HG03565 (cell line): Measurements from ENCODE around the gene KIF1C.

ENCODE experiments used
- ATAC-seq: cut with Tn5 transposase; IDR thresholded peaks from one replicate; pipeline ENCODE4 v1.9.1; 2021; ENCODE audit warnings: mild to moderate bottlenecking, moderate library complexity; ENCODE audit not compliant: unreplicated experiment

The KIF1C gene

GRCh38 chr17:4997302-4998026 is at the start of gene KIF1C, which contains the start of gene INCA1:
TSS of gene KIF1C (plus strand) at chr17:4997950. CDS start at chr17:5000247, 2,297 bp downstream.
TSS of gene INCA1 (minus strand) at chr17:4997522. CDS start at chr17:4994437, 3,085 bp downstream.
- peak; percentile 81 for ATAC-seq

DNA sequence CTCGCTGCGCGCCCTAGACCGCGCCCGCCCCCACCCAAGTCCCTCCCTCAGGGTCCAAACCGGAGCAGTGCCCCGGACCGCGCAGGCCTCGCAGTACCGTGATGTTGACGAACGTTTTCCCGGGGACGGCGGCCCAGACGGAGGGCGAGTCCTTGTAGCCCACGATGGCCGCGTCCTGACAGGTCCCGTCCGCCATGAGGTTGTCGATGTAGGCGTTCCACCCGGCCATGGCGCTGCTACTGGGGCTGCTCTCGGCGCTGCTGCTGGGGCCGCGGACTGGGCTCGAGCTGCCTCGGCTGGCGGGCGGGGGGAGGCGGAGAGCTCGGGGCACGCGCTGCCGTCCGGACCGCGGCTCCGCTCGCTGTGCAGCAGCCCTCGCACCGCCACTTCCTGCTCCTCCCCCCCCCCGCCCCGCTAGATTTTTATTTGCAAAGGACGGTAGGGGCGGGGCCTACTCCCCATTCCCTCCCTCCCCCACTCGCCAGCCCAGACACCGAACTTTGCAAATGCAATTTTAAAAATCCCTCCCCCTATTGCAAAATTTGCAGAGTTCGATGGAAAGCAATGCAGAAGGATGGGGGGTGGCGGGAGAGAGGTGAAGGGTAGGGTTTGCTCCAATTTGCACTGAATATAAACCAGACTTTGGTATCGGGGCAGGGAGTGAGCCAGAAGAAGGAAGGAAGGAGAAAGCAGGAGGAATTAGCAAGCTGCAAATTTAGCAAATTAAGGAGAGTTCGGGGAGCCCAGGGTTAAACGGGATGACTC is 49.4 kb upstream of the KIF1C start, which contains the start of gene PFN1:
Gene PFN1, minus strand, starts transcription at position 365 of the 765 bp plus-strand sequence. Its CDS starts 136 bp downstream, at position 229.
- ATAC-seq = no peak

DNA sequence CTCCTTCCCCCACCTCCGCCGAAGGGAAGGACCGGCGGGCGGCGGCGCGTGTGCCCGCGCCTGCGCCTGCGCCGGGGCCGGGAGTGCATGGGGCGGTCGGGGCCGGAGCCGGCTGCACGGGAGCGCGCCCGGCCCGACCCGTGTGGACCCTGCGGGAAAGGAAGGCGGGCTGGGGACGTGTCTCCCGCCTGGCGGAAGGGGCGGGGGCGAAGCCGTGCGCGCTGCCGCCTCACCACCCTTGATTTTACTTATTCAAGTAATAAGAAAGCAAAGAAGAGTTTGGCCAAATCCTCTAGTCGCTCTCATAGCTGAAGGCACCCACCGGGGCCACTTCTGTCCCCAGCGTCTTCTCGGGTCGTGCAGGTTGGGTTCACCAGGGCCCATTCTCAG is 48.8 kb upstream of the KIF1C start:
- no peak for ATAC-seq

GRCh38 chr17:4949321-4950074 is 48.3 kb upstream of the KIF1C start:
- ATAC-seq = no peak

DNA sequence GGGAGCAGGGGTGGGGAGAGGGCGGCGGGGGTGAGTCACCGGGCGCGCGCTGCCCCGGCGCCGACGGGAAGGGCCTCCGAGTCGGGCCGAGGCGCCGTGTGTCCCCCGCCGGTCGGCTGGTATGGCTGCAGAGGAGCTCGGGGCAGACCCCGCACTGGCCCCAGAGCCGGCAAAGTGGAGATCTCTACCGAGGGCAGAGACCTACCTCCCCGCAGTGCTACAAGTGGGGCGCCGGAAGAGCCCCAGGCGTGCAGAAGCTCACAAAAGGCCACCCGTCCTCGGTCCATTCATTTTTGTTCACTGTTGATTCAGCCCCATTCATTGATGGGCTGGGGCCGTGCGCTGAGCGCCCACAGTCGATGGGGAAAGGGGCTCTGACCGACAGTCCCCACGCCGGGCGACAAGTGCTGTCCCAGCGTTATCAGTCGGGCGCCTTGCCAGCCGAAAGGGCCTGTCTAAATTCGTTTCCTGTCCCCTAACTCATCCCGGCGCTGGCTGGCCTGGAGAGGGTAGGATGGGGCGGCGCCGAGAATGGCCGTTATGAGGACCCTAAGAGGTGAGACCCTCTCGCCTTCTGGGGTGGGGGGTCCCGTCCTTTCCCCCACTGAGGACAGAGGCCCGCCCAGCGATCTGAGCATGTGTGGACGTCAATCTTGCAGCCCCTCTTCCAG is 47.5 kb upstream of the KIF1C start:
- ATAC-seq = no peak

DNA sequence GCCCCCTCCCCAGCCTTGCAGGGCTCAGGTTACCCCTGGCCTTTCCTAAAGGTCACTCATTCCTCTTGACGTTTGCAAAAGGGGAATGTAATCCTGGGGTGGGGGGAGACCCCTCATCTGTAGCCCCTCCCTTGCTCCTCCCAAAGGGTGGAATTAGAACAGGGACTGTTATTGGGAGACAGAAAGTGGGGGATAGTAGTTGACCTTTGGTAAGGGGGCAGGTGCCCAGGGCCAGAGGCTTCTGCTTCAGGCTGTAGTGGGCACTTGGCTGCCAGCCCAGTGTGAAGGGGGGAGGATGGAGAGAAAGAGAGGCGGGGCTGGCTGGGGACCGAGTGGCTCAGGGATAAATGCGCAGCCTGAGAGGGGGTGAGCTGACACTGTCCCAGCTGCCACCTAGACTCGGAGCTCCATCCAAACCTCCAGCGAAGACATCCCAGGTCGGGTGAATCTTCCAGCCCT is 47.0 kb upstream of the KIF1C start, which contains the start of gene ENO3:
Gene ENO3, plus strand, starts transcription at position 374 of the 459 bp plus-strand sequence. CDS start 711 bp downstream, outside the sequence.
- ATAC-seq = no peak

DNA sequence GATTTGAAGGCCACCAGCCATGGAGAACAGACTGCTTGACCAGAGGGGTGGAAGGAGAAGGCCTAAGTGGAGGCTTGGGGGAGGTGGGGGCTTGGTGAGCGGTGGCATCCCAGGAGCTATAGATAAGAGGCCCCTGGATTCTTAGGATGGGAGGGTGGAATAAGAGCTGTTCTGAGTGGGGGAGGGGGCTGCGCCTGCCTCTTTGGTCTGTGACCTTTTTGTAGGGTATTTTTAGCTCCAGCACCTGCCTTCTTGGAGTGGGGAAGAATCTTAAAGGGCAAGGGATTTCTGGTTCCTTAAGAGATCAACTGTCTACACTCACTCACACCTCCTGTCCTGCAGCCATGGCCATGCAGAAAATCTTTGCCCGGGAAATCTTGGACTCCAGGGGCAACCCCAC is 46.3 kb upstream of the KIF1C start:
- no peak for ATAC-seq

DNA sequence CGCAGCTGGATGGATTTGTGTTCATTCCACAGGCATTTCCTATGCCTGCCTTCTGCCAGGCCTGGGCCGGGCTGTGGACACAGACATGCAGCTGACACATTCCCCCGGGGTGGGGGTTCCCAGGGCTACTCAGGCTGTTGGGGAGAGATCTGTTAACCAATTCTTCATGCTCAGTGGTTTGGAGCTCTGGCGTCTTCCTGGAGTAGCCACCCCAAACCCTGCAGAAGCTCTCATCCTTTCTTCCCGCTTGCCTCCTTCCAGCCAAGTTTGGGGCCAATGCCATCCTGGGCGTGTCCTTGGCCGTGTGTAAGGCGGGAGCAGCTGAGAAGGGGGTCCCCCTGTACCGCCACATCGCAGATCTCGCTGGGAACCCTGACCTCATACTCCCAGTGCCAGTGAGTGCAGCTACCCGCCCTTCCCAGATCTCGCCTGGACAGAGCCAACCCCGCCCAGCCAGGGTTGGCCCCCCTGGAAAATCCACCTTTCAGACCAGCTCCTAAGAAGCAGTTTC is 44.2 kb upstream of the KIF1C start:
- no peak for ATAC-seq

- ATAC-seq = no peak
Observed at GRCh38 chr17:4955091-4955490, 42.7 kb upstream of the KIF1C start.

- no peak for ATAC-seq
Observed at GRCh38 chr17:4956493-4957061, 41.2 kb upstream of the KIF1C start.

GRCh38 chr17:4958102-4958501 is 39.6 kb upstream of the KIF1C start:
- no peak for ATAC-seq

GRCh38 chr17:4959261-4959965 is 38.3 kb upstream of the KIF1C start:
- no peak for ATAC-seq

GRCh38 chr17:4960279-4960922 is 37.3 kb upstream of the KIF1C start:
- no peak for ATAC-seq

GRCh38 chr17:4965311-4965986 is 32.3 kb upstream of the KIF1C start:
- no peak for ATAC-seq

DNA sequence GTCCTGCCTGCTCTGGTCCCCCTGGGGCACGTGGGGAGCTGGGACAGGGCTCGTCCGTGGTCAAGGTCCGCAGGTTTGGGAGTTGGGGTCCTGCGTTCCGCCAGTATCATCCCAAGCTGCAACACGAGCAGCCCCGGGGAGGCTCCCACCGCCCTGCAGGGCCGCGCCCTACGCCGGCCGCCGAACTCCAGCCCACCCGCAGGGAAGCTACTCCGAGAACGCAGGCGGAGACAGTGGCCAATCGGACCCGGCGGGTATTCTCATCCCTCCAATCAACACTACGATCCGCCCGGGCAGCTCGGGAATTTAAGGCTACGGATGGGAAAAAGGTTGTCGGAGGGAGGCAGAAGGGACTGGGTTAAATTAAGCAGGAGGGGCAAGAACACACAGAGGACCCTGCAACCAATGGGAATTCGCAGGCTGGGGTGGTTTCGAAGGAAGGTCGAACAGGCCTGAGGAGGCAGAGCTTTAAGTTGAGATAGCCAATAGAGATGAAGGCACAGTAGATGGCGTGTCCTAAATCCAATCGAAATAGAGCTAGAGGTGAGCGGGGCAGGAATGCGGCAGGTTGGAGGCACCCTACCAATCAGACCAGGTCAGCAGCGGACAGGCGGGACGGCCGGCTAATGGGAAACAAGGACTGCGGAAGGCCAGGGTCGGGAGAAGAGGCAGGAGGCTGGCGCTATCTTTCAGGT is 30.8 kb upstream of the KIF1C start:
- peak; percentile 69 for ATAC-seq

DNA sequence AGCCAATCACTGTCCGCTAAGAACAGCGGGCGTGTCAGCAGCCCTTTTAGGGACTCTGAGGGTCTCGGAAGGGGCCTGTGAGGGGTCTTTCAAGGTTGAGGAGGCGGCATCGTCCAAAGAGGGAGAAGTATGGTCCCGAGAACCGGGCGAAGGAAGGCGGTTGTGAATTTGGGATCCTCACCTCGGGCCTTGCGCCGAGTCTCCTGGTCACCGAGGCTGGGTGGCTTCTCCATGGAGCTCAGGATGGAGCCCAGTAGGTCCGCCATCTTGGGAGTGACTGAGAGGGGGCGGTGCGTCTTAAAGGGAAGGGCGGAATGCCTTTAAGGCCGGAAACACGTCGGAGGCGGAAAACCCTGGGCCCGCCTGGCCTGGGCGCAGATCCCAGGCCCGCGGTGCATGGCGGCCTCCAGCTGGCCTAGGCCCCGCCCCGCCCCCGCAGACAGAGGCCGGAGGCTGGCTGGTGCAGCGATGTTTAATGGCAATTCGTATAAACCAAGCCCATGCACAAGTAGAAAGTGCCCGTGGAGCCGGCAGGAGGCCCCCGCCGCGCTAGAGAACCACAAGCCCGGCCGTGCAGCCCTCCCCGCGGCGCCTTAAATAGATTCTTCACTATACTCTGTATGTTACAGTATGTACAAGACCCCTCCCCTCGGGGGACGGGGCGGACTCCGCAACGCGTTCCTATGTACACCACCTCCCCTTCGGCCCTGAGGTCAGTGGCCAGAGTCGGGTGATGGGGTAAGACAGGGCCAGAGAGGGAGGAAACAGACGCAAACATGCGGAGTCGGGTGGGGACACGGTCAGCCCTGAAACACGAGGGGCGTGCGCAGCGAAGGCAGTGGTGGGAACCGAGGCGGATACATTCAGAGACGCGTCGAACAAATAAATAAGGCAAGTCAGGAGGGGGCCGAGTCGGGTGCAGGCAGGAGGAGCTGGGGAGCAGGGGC is 29.9 kb upstream of the KIF1C start, which contains the start of gene SPAG7:
Gene SPAG7, minus strand, starts transcription at position 279 of the 947 bp plus-strand sequence. Its CDS starts 13 bp downstream, at position 266.
- ATAC-seq = peak; percentile 45
